Hindlimb muscle (tissue), 1 donor: ENCODE results near the gene ITGAE. TPM values are rescaled to one million over a fixed set of nuclear protein-coding genes. Genes with fewer than 3 reads are reported as not detected.
"Not testable (repeated sequence)": the region's sequence is repeated elsewhere in the genome, so short reads cannot be mapped to it uniquely, and the experiment has no call there.

Experiments used
- DNase-seq: peaks from one replicate; pipeline ENCODE4 v3.0.0-alpha.2; 2013
- polyA plus RNA-seq: library from polyadenylated mRNA; unstranded; fragments of 120-200 nt; gene quantifications from one replicate; pipeline ENCODE4 v1.2.1, GENCODE V29; 2013; ENCODE audit not compliant: insufficient read length

The ITGAE gene, protein sequence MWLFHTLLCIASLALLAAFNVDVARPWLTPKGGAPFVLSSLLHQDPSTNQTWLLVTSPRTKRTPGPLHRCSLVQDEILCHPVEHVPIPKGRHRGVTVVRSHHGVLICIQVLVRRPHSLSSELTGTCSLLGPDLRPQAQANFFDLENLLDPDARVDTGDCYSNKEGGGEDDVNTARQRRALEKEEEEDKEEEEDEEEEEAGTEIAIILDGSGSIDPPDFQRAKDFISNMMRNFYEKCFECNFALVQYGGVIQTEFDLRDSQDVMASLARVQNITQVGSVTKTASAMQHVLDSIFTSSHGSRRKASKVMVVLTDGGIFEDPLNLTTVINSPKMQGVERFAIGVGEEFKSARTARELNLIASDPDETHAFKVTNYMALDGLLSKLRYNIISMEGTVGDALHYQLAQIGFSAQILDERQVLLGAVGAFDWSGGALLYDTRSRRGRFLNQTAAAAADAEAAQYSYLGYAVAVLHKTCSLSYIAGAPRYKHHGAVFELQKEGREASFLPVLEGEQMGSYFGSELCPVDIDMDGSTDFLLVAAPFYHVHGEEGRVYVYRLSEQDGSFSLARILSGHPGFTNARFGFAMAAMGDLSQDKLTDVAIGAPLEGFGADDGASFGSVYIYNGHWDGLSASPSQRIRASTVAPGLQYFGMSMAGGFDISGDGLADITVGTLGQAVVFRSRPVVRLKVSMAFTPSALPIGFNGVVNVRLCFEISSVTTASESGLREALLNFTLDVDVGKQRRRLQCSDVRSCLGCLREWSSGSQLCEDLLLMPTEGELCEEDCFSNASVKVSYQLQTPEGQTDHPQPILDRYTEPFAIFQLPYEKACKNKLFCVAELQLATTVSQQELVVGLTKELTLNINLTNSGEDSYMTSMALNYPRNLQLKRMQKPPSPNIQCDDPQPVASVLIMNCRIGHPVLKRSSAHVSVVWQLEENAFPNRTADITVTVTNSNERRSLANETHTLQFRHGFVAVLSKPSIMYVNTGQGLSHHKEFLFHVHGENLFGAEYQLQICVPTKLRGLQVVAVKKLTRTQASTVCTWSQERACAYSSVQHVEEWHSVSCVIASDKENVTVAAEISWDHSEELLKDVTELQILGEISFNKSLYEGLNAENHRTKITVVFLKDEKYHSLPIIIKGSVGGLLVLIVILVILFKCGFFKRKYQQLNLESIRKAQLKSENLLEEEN
- polyA plus RNA-seq, result 29.2 TPM

DNA sequence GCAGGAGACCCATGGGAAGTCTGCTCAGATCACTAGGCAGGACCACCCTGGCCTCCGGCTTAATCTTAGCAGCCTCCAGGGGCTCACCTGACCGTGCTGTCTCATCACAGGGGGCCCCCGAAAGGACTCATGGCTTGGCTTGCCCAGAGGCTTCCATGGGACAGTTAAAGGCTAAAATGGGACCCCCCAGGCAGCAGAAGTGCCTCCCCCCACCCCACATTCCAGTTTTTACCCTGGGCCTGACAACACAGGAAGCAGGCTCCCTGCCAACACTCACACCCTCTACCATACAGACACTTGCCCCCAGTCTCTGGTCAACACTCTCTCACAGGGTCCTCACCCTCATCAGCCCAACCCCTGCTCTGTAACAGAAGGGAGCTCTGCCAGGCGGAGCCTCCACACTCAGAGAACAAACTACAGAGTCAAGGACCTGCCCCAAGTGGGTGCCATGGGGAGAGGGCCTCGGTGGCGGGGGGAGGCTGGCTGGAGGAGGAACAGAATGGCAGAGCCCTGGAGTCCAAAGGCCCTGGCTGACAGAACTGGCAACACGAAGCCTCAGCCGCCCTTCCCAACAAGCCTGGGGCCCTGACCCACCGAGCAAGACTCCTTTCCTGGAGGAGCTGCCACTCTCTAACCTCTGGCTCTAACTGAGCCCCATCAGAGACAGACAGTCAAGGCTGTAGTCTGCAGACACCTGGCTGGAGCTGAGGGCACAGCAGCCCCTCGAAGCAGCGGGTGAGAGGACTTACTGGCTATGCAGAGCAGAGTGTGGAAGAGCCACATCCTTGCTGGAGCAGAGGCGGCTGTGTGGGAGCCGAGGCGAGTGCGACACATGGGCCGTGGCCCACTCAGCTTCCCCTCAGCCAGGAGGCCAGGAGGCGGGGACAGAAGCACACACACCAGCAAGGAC lies at the start of gene ITGAE:
ITGAE (minus strand) TSS at position 827 of the 910 bp plus-strand sequence; CDS start at position 783, 44 bp downstream.
- DNase-seq, result no peak

DNA sequence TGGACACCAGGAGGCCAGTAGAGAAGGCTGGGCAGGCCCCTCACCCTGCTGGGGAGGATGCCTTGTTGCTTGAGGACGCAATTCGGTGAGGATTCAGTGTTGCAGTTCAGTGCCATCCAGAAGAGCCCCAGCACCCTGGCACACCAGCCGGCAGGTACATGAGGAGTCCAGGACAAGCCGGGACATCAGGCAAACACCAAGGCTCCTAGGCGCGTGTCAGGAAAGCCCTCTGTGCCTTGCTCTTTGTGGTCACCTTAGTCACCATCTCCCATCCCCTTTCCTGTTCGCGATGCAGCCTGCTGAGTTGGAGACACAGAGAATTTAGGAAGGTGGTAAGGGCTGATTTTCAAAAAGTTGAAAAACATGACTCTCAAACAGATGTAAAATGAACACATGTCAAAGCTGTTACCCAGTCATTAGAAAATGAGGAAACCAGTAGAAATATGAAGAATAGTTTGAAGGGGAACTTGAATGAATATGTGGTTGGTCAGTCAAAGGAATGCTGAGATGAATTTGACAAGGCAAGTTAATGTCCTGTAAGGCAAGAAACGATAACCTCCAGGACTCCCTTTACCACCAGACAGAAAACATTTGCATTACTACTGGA lies 47.3 kb upstream of the ITGAE start:
- no peak for DNase-seq

DNA sequence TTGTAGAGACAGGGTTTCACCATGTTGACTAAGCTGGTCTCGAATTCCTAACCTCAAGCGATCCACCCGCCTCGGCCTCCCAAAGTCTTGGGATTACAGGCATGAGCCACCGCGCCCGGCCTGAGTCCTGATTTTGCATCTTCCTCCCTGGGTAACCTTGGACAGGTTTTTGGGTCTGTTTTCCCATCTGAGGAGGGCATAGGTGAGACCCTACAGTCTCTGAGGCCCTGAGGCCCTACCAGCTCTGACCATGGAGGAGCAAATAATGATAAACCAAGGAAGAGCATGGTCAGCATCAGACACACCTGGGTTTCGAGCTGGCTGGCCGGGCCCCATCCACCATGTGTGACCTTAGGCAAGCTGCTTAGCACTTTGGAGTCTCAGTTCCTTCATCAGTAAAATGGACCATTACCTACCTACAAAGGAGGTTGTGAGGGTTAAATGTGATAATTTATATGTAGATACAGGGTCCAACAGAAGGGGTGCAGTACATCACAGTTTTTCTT lies 46.2 kb upstream of the ITGAE start:
- DNase-seq, result no peak

DNA sequence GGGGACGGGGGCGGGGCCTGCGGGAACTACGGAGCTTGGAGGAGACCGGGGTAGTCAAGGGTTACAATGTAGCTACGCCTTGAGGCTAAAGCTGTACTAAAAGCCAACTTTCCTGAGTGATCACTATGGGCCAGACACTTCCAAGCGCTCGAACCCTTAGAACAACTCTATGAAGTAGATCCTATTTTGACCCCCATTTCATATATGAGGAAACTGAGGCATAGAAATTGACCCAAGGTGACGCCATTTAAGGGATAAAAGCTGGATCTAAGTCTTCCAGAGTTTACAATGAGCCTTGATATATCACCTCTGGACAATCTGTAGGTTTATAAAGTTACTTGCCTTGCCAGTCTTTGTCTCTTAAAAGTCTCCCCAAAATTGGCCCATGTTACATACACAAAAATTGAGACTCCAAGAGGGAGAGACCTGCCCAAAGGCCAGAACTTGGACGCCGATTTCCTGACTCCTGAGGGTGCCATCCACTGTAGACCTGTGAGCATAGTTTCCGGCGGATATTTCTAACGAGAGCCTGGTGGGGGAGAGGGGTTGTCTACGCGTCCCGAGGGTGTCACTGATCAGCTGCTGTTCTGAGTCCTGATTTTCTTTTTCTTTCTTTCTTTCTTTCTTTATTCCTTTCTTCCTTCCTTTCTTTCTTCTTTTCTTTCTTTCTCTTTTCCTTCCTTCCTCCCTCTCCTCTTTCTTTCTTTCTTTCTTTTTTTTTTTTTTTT lies 45.6 kb upstream of the ITGAE start:
- no peak for DNase-seq

DNA sequence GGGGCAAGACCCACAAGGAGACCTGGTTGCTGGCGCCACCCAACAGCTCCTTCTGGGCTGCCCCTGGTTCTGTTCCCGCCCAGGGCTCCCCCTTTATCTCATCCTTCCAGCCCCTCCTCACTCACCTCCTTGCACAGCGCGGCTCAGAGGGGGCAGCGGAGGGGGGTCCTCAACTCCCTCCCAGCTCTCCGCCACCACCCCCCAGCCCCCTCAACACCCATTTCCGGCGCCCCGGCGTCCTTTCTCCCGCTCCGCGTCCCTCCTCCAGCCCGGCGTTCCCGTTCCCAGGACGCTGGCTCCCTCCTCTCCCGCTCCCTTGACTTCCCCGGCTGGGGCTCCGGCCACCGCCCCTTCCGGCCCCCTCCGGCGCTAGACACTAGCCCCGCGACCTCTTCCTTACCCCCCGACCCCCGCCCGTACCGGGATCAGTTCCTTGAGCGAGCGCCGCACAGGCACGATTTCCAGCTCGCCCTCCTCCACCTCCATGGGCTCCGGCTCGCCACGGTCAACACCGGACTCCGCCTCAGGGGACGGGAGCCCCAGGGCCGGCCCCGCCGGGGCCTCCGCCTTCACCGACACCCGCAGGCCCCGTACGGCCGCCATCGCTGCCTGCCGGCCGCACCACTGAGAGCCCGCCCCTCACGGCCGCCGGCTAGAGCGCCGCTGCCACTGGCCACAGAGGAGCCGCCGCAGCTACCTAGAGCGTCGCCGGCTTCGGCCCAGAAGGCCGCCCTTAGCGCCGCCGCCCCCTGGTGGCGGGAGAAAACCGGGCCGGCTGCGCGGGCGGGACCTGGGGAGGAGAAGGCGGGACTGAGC lies 44.8 kb upstream of the ITGAE start, which contains the start of gene NCBP3:
NCBP3 (minus strand) TSS at position 626 of the 816 bp plus-strand sequence; CDS start at position 603, 23 bp downstream.
- peak; percentile 96 for DNase-seq

DNA sequence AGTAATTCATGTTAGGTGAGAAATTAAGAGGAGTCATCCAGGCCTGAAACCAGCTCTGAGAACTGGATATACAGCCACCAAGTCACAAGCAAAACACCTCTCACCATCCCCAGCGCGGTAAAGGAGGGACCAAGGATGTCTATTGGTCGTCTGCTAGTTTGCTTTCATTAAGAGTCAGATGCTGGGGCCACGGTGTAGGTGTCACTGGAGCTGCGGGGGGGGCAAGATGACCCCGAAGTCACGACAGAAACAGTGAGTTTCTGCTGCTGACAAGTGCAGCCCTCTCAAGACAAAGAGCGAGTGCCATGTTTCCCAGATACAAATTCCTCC lies 44.3 kb upstream of the ITGAE start:
- no peak for DNase-seq

DNA sequence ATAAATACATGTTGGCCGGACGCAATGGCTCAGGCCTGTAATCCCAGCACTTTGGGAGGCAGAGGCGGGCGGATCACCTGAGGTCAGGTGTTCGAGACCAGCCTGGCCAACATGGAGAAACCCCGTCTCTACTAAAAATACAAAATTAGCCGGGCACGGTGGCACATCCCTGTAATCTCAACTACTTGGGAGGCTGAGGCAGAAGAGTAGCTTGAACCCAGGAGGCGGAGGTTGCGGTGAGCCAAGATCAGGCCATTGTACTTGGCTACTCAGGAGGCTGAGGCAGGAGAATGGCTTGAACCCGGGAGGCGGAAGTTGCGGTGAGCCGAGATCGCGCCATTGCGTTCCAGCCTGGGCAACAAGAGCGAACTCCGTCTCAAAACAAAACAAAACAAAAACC lies 43.6 kb upstream of the ITGAE start:
- not testable (repeated sequence) for DNase-seq

DNA sequence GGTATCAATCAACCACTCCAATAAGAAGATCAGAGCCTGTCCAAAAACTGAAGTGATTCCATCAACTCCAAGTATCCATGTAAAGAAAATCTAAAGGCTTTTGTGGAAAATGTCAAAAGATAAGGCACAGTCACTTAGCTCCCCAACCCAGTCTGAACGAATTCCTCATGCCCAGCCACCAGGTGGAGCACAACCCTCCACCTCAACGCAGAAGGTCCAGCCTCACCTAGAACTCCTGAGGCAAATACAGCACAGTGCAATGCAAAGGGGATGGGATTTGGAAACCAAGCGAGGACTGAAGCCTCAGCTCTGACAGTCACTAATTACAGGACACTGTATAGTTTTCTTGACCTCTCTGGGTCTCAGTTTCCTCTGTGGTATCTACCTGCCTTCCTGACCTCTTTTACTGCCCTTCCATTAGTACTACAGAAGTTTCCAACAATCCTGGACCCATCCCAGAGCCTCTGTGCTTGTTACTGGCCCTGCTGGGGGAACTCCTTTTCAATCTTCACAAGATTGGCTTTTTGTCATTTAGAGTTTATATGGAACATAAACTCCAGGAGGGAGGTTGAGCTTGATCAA lies 43.0 kb upstream of the ITGAE start:
- DNase-seq, result no peak

DNA sequence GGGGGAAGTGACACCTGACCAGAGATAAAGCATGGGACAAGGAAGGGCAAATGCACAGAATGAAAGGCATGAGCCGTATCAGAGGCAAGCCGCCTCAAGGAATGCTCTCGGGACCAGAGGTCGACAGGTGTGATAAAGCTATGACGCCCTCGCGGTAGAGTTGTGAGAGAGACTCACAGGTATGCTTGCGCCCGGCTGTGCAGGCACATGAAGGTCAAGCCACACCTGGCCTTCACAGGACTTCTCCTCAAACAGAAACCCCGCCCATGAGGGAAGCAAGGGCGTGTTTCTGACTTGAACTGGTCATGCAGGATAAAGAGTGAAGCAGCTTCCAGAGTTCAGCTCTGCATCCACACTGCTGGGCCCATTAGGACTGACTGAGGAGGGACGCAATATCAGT lies 37.2 kb upstream of the ITGAE start:
- no peak for DNase-seq

DNA sequence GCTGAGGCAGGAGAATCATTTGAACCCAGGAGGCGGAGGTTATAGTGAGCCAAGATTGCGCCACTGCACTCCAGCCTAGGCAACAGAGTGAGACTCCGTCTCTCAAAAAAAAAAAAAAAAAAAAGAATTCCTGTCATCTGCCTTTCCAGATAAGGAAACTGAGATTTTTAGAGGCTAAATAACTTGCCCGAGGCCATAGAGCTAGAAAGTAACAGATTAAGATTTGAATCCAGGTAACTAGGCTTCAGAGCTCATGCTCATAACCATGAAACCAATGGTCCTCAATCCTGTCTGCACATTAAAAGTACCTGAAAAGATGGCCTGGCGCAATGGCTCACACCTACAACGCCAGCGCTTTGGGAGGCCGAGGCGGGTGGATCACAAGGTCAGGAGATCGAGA lies 35.6 kb upstream of the ITGAE start:
- no peak for DNase-seq

DNA sequence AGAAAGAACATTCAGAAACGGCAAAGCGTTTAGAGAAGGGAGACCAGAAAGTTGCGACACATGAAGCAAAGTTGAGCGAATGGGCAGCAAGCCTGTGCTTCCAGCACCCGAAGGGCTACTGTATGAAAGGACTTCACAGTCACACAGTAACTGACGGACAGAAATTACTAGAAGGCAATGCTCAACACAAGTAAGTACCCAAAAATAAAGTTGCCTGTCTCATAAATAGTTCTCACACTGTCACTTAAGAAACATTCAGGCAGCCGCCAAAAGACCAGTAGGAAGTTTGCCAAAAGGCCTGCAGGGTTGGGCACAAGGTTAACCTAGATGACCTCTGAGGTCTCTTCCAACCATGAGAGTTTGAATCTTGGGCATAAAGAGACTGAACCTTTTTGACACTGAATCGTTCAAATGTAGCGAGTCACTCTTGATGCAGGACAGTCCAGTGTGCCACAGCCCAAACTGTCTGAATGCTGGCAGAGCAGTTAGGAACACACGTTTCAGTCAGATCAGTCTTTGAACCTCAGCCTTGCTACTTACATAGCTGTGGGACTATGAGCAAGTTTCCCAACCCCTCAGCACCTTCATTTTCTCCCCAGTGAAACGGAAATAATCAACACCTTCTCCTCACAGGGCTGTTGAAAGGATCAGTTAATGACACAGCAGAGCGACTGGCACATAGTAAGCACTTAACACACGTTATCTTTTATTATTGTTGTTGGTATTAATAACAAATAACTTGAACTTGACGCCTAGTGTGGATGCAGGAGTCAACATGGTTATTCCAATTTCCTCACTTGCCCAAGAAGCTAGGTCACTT lies 34.6 kb upstream of the ITGAE start:
- DNase-seq, result no peak

DNA sequence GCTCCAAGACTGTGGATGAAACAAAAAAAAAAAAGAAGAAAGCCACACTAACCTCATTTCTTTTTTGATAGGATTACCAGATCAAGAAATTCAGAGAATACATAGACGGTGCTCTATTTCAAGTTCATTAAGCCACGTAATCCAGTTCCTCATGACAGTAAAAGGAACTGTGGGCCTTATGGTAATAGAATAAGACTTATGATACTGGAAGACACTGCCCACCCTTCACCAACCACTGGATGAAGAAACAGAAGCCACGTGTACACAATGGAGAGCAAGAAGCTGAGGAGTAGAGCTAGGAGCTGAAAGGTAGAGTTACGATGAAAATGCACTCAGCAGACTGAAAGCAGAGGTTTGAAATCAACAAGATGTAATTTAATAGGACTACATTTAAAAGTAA lies 33.8 kb upstream of the ITGAE start:
- no peak for DNase-seq

DNA sequence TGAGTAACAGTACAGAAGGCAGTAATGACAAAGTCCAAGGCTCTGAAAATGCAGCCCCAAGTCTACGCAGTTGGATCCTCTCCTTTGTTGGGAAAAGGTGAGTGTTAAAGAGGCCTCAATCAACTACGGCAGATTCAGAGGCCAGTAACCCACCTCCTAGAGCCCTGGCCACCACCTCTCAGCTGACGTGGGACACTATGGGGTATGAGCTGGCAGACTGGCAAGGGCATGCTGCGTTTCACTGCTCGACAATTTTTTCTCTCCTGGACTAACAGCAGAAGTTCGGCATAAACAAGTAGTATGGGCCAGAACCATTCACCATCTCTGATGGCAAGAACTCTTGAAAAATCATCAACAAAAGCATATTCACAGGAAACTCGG lies 27.9 kb upstream of the ITGAE start:
- no peak for DNase-seq

DNA sequence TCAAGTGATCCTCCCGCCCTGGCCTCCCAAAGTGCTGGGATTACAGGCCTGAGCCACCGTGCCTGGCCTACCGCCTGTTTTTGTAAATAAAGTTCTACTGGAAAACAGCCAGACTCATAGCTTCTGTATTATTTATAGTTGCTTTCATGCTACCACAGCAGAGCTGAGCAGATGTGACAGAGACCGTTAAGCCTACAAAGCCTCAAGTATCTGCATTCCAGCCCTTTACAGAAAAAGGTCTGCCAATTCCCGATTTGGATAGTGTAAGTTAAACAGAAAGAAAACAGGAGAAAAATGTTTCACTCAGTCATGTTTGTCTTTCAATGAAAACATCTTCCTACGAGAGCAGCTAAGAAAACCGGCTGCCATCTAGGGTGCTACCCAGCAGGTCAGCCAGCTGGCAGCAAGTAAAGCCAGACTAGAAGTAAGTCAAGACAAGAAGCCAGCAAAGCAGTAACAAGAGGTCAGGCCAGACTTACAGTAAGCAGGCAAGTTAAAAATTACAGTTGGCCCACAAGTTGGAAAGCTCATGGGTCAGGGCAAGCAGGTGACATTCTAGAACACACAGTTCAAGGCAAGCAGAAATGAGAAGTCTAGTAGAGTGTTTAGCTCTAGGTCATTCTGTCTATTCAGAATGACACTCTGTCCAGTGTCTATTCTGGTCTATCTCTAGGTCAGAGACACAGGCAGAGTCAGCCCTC lies 27.3 kb upstream of the ITGAE start:
- no peak for DNase-seq

DNA sequence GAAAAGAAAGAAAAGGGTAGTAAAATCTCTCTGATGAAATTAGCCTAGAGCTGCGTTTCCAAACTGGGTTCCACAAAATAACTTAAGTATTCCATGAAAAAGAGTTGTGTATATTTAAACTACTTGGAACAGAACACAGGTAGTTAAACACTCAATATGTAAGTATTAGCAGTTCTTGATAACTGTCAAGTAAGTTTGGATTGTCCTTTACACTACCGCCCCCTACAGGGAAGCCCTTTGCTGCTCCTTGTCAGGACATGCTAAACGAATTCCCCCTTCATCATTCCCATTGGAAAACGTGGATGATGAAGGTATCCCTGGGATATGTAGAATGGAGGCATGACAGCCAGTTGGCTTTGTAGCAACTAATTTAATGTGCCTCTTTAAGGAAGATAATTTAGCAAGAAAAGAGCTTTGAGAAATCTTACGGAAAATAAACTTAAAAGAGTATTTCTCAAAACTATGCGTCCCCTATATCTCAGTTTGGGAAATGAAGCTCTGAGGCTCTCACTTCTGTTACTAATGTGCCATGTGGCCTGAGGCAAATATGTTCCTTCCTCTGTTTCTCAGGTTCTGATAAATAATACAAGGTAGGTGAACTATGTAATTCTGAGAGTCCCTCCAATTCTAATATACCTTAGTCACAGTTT lies 26.3 kb upstream of the ITGAE start:
- DNase-seq, result no peak

DNA sequence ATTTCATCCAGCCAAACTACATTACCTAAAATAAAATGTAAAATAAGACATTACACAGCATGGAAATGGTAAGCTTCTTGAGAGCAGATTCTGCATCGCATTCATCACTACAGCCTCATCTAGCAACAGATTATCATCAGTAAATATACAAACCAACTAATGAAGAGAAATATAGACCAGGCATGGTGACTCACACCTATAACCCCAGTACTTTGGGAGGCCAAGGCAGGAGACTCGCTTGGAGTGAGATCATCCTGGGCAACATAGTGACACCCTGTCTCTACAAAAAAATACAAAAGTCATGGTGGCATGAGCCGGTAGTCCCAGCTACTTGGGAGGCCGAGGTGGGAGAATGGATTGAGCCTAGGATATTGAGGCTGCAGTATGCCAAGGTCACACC lies 25.2 kb upstream of the ITGAE start:
- no peak for DNase-seq

DNA sequence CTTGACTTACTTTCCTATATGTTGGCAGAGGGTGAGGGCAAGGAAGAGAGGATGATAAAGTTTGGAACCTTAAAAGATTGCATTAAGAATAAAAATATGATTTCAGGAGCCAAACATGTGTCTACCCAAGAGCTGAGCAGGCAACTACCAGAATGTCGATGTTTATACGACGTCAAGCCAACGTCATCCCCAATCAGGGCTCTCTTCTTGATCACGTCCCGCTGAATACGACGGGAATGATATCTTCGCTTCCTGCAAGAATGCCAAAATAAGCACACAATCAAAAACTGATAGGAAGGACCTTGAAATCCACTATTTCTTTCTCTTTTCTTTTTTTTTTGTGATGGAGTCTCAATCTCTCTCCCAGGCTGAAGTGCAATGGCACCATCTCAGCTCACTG lies 20.1 kb upstream of the ITGAE start:
- DNase-seq, result no peak
